ENCODE data around the gene PLEKHA4. TPM values are rescaled to one million over a fixed set of nuclear protein-coding genes. Genes with fewer than 3 reads are reported as not detected.

Gene PLEKHA4
- total RNA-seq, 1 donor from 2014 or later = 237 TPM

DNA sequence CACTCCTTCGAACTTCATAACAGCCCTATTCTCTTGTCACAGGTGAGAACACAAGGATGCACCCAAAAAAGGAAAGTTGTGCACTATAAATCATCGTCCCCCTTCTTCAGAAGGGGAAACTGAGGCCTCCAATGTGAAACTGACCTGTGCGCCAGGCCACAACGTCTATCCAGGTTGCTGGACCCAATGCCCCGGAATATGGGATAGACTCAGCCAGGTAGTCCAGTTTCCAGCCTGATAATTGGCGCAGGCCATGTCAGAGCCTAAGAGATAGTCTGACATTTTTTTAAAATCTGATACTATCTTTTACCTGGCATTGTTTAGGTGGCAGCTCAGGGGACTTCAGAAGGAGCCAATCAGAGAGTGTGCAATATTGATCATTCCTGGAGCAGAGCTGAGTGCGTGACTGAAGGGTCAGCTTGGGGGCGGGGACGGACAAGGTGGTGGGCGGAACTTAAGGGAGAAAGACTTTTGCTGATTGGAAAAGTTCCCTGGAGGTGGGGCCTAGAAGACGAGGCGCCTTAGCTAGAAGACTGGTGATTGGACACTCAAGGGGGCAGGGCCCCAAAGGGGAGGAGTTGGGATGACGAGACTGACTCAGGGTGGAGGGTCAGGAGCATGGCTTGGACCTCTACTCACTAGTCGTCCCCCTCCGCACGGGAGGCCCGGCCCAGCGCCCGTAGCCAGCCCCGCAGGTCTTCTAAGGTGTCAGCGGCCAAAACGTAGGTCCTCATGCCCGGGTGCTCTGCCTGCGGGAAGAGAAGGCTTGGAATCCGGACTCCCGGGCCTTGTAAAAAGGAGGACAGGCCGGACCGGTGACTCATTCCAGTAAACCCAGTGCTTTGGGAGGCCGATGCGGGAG lies 8.5 kb downstream of the PLEKHA4 start:
- TF ChIP-seq, protein P1, sequence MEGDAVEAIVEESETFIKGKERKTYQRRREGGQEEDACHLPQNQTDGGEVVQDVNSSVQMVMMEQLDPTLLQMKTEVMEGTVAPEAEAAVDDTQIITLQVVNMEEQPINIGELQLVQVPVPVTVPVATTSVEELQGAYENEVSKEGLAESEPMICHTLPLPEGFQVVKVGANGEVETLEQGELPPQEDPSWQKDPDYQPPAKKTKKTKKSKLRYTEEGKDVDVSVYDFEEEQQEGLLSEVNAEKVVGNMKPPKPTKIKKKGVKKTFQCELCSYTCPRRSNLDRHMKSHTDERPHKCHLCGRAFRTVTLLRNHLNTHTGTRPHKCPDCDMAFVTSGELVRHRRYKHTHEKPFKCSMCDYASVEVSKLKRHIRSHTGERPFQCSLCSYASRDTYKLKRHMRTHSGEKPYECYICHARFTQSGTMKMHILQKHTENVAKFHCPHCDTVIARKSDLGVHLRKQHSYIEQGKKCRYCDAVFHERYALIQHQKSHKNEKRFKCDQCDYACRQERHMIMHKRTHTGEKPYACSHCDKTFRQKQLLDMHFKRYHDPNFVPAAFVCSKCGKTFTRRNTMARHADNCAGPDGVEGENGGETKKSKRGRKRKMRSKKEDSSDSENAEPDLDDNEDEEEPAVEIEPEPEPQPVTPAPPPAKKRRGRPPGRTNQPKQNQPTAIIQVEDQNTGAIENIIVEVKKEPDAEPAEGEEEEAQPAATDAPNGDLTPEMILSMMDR (IDR thresholded peaks at IDR 0.05) = no peak
- intact Hi-C loops (cut with DNase I) = no loop called here
- DNase-seq (ENCODE audit: low spot score in 2 of 2) = no peak
- Histone ChIP-seq H3K4me1 (no peaks in the 10 kb centered on the region), H3K4me3 (no peak overlapping the region), H3K36me3 (no peaks in the 10 kb centered on the region), H3K27ac (no peak overlapping the region), H3K9me3 (no peaks in the 10 kb centered on the region), H3K27me3 (no peaks in the 10 kb centered on the region)

DNA sequence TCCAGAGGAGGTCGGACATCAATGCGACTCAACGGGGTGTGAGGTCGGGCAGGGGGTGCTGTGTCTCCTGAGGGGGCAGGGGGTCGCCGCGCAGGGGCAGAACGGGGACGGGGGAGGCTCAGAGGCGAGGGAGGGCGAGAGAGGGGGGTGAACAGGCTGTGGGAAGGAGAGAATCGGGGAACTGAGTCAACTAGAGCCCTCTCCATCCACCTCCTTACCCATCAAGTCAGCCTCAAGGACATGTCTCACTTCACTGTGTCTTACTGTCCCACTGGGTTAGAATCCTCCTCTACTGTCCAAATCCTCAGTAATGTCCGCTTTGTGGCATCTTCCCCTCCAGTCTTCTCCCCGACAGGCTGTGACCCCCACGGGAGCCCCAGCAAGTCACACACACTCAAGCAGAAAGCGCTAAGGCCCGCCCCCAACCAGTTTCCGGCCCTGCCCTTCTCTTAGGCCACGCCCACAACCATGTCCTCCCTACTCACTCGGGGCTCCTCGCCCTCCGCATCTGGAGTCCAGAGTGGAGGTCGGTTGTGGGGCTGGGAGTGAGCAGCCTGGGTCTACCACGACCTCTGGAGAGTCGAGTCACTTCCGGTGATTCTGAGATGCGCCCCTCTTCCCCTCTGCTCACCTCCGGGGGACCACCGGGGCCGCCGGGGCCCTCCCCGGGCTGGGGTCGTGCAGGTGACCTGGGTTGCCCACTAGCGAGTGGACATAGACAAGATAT lies 9.3 kb downstream of the PLEKHA4 start:
- DNase-seq (ENCODE audit: low spot score in 2 of 2) = no peak
- no peak overlapping the region for H3K4me3 ChIP-seq
- intact Hi-C loops (cut with DNase I) = no loop called here
- H3K4me1 ChIP-seq = no peaks in the 10 kb centered on the region
- H3K27ac ChIP-seq = no peak overlapping the region
- H3K36me3 ChIP-seq = no peaks in the 10 kb centered on the region
- H3K9me3 ChIP-seq = no peaks in the 10 kb centered on the region
- TF ChIP-seq, protein P1 (IDR thresholded peaks at IDR 0.05) = no peak
- no peaks in the 10 kb centered on the region for H3K27me3 ChIP-seq

DNA sequence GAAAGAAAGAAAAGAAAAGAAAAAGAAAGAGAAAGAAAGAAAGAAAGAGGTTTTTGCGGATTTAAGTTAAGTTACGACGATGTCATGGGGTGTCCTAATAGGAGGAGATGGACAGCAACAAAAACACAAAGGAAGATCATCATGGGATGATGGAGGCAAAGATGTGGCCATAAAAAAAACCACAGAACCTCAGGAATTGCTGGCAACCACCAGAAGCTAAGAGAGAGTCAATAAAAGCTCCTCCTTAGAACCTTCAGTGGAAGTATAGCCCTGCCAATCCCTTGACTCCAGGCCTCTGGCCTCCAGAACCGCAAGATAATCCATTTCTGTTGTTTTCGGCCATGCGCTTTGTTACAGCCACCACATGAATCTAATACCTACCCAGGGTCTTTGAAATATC lies 11.5 kb downstream of the PLEKHA4 start:
- intact Hi-C loops (cut with DNase I) = no loop called here
- no peak for DNase-seq (ENCODE audit: low spot score in 2 of 2)
- Histone ChIP-seq H3K4me1 (no peaks in the 10 kb centered on the region), H3K9me3 (no peaks in the 10 kb centered on the region), H3K27me3 (no peaks in the 10 kb centered on the region), H3K27ac (no peak overlapping the region), H3K4me3 (no peak overlapping the region), H3K36me3 (no peaks in the 10 kb centered on the region)
- TF ChIP-seq, protein P1 (IDR thresholded peaks at IDR 0.05) = no peak

DNA sequence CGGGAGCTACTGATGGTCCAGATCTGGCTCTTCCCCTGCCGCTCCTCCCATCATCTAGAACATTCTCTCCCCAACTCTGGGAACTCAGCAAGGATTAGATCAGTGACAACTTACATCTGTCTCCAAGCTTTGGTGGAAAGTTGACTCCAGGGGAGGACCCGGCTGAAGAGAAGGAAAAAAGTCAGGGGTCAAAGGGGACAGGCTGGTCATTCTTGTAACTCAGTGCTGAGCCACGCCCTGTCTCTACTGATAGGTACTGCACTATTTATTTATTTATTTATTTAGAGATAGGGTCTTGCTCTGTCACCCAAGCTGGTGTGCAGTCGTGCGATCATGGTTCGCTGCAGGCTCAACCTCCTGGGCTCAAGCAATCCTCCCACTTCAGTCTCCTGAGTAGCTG lies 14.3 kb downstream of the PLEKHA4 start:
- Histone ChIP-seq H3K36me3 (no peaks in the 10 kb centered on the region), H3K27me3 (no peaks in the 10 kb centered on the region), H3K4me1 (no peaks in the 10 kb centered on the region), H3K27ac (no peak overlapping the region), H3K4me3 (no peak overlapping the region), H3K9me3 (no peaks in the 10 kb centered on the region)
- no peak for DNase-seq (ENCODE audit: low spot score in 2 of 2)
- TF ChIP-seq, protein P1 (IDR thresholded peaks at IDR 0.05) = no peak
- intact Hi-C loops (cut with DNase I) = no loop called here

DNA sequence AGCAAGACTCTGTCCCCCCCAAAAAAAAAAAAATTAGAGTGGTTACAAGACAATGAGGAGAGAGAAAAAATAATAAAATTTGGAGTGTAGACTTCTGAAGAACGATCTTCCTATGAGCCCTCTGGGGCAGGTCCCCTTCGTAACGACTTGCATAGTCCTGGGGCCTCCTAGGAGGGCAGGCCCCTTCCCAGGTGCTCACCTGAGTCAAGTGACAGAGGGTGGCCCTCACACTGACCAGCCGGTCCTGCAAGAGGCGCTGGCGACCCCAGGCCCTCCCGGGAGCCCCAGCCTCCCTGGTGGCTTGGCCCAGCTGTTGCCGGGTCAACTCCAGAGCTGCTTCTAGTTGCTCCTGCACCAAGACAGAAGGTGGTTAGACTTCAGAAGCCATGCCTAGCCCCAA lies 14.9 kb downstream of the PLEKHA4 start:
- H3K4me1 ChIP-seq = no peaks in the 10 kb centered on the region
- H3K27ac ChIP-seq = no peak overlapping the region
- TF ChIP-seq, protein P1 (IDR thresholded peaks at IDR 0.05) = no peak
- intact Hi-C loops (cut with DNase I) = no loop called here
- H3K9me3 ChIP-seq = no peaks in the 10 kb centered on the region
- H3K4me3 ChIP-seq = no peak overlapping the region
- DNase-seq (ENCODE audit: low spot score in 2 of 2) = no peak
- no peaks in the 10 kb centered on the region for H3K36me3 ChIP-seq
- H3K27me3 ChIP-seq = no peaks in the 10 kb centered on the region

All from ascending aorta (tissue), 2 donors.